DOHH2 (cell line): Measurements from ENCODE around the gene CD63.
A peak's percentile ranks its signal among the peaks of the same experiment; 100 is the strongest.

Experiments used
- H3F3A ChIP-seq: fragments of 200-600 bp; sonication (generic), shearing (Covaris generic); 2 replicates; pipeline ENCODE4 v1.6.0; 2016; ENCODE audit warnings: antibody characterized with exemption, mild to moderate bottlenecking; ENCODE audit not compliant: control insufficient read depth, insufficient read depth
- H3K27ac ChIP-seq: fragments of 200-600 bp; sonication (generic); 2 replicates; pipeline ENCODE4 v1.5.1; 2014; ENCODE audit warnings: low read depth, mild to moderate bottlenecking, low read length, moderate library complexity
- H3K27me3 ChIP-seq: fragments of 200-600 bp; sonication (generic); 2 replicates; pipeline ENCODE4 v1.6.1; 2014; ENCODE audit warnings: mild to moderate bottlenecking, low read length, mixed read lengths; ENCODE audit not compliant: control insufficient read depth
- H3K36me3 ChIP-seq: fragments of 200-600 bp; sonication (generic); 2 replicates; pipeline ENCODE4 v1.6.1; 2014; ENCODE audit warnings: mild to moderate bottlenecking, low read length, moderate library complexity, mixed read lengths; ENCODE audit not compliant: control insufficient read depth
- H3K4me1 ChIP-seq: fragments of 200-600 bp; sonication (generic); 2 replicates; pipeline ENCODE4 v1.6.1; 2014; ENCODE audit warnings: mild to moderate bottlenecking, low read length, mixed read lengths; ENCODE audit not compliant: control insufficient read depth
- H3K4me2 ChIP-seq: fragments of 200-600 bp; sonication (generic); 2 replicates; pipeline ENCODE4 v1.6.0; 2014; ENCODE audit warnings: mild to moderate bottlenecking, low read length, moderate library complexity
- H3K4me3 ChIP-seq: fragments of 200-600 bp; sonication (generic); 2 replicates; pipeline ENCODE4 v1.5.1; 2014; ENCODE audit warnings: mild to moderate bottlenecking, low read length, mixed read lengths
- H3K79me2 ChIP-seq: fragments of 200-600 bp; sonication (generic); 2 replicates; pipeline ENCODE4 v1.6.1; 2014; ENCODE audit warnings: mild to moderate bottlenecking, low read length, mixed read lengths; ENCODE audit not compliant: control insufficient read depth
- H3K9me2 ChIP-seq: fragments of 200-600 bp; sonication (generic); replicated peaks from 2 replicates; pipeline ENCODE4 v1.6.1; 2014; ENCODE audit warnings: mild to moderate bottlenecking, low read length, mixed read lengths; ENCODE audit not compliant: control insufficient read depth
- H3K9me3 ChIP-seq: fragments of 200-600 bp; sonication (generic); 2 replicates; pipeline ENCODE4 v1.6.1; 2014; ENCODE audit warnings: antibody characterized with exemption, low read length, mixed read lengths; ENCODE audit not compliant: control insufficient read depth, insufficient read depth
- H4K20me1 ChIP-seq: fragments of 200-600 bp; sonication (generic); 2 replicates; pipeline ENCODE4 v1.6.0; 2014; ENCODE audit warnings: low read depth, mild to moderate bottlenecking, antibody characterized with exemption, low read length, moderate library complexity; ENCODE audit not compliant: control insufficient read depth, insufficient read depth
- CTCF ChIP-seq: fragments of 200-600 bp; sonication (generic); IDR thresholded peaks from one replicate; pipeline ENCODE4 v1.5.1; 2014; ENCODE audit warnings: antibody characterized with exemption, mild to moderate bottlenecking, low read depth, low read length; ENCODE audit not compliant: poor library complexity, severe bottlenecking
- EZH2phosphoT487 ChIP-seq: fragments of 200-600 bp; sonication (generic); IDR thresholded peaks from 2 replicates; pipeline ENCODE4 v1.6.1; 2017; ENCODE audit warnings: borderline replicate concordance, mild to moderate bottlenecking, antibody characterized with exemption, low read length, moderate library complexity, mixed read lengths

CD63 gene, protein sequence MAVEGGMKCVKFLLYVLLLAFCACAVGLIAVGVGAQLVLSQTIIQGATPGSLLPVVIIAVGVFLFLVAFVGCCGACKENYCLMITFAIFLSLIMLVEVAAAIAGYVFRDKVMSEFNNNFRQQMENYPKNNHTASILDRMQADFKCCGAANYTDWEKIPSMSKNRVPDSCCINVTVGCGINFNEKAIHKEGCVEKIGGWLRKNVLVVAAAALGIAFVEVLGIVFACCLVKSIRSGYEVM

GRCh38 chr12:55728939-55729818 lies at the start of gene CD63:
Gene CD63, minus strand, starts transcription at chr12:55729009. Its CDS starts 668 bp downstream, at chr12:55728341.
- peak within 1 kb of the TSS; percentile 92 for H3K4me2 ChIP-seq
- peaks cover 28% of the 10 kb centered on the region for H3K4me1 ChIP-seq
- peak within 1 kb of the TSS; percentile 82 for H3K4me3 ChIP-seq
- TF ChIP-seq CTCF (no peak), EZH2phosphoT487 (no peak)
- H3K9me3 ChIP-seq: no peaks in the 10 kb centered on the region
- H3F3A ChIP-seq: peaks cover 15% of the 10 kb centered on the region
- peaks cover 7% of the 10 kb centered on the region for H3K79me2 ChIP-seq
- H3K9me2 ChIP-seq: no peaks in the 10 kb centered on the region
- H4K20me1 ChIP-seq: no peaks in the 10 kb centered on the region
- H3K27me3 ChIP-seq: no peaks in the 10 kb centered on the region
- peaks cover 16% of the 10 kb centered on the region for H3K36me3 ChIP-seq
- H3K27ac ChIP-seq: peak within 1 kb of the TSS; percentile 37

DNA sequence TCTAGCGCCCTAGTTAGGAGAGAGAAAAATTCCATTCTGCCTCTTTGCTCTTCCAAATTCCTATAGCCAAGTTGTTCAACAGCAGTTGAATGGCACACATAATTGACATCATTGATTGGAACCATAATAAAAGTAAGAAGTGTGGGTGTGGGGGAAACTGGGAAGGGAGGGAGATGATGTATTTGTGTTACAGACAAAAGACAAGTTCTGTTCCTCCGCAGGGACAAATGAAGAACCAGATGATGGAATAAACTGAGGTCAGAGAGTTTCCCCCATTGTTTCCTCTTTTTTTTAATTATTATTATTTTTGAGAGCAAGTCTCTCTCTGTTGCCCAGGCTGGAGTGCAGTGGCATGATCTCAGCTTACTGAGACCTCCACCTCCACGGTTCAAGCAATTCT lies 49.0 kb upstream of the CD63 start:
- peaks cover 3% of the 10 kb centered on the region; the same call in 1 of the 2 replicates for H4K20me1 ChIP-seq
- H3K36me3 ChIP-seq: peaks cover 79% of the 10 kb centered on the region

GRCh38 chr12:55771736-55772135 lies 42.9 kb upstream of the CD63 start:
- Histone ChIP-seq H3K9me3 (no peaks in the 10 kb centered on the region), H3K9me2 (no peaks in the 10 kb centered on the region), H3K27me3 (no peaks in the 10 kb centered on the region), H4K20me1 (peaks cover under 1% of the 10 kb centered on the region; the same call in 1 of the 2 replicates), H3F3A (peaks cover 1% of the 10 kb centered on the region; the same call in 1 of the 2 replicates), H3K4me3 (no peak overlapping the region), H3K36me3 (peaks cover 63% of the 10 kb centered on the region), H3K4me1 (no peaks in the 10 kb centered on the region), H3K27ac (no peak overlapping the region), H3K4me2 (no peak overlapping the region), H3K79me2 (peaks cover 18% of the 10 kb centered on the region)
- TF ChIP-seq EZH2phosphoT487 (no peak), CTCF (no peak)

More for the DNA sequence above, 49.0 kb upstream of the CD63 start:
- no peaks in the 10 kb centered on the region for H3K9me2 ChIP-seq
- H3K27me3 ChIP-seq: no peaks in the 10 kb centered on the region
- H3K27ac ChIP-seq: no peak overlapping the region
- TF ChIP-seq CTCF (no peak), EZH2phosphoT487 (no peak)
- H3K4me2 ChIP-seq: no peak overlapping the region
- H3F3A ChIP-seq: peaks cover 6% of the 10 kb centered on the region; the same call in 1 of the 2 replicates
- H3K4me1 ChIP-seq: peaks cover 3% of the 10 kb centered on the region; the same call in 1 of the 2 replicates
- peaks cover 12% of the 10 kb centered on the region for H3K79me2 ChIP-seq
- H3K9me3 ChIP-seq: no peaks in the 10 kb centered on the region
- no peak overlapping the region for H3K4me3 ChIP-seq
